DND-41 (cell line): ENCODE results near the gene GATB.

Experiments
- ATAC-seq: fragments of 200-7000 bp; cut with Tn5 transposase; 3 replicates; pipeline ENCODE4 v1.9.1; 2021; ENCODE audit warnings: low read depth; ENCODE audit not compliant: insufficient read depth
- DNase-seq: peaks from one replicate; pipeline ENCODE4 v3.0.0-alpha.2; 2020
- H2AFZ ChIP-seq: 2 replicates; pipeline ENCODE4 v1.6.0; 2012; ENCODE audit warnings: low read depth, low read length
- H3K27ac ChIP-seq: 2 replicates; pipeline ENCODE4 v1.5.1; 2012; ENCODE audit warnings: low read length, inconsistent platforms
- H3K27me3 ChIP-seq: fragments of 200-600 bp; sonication (generic); 2 replicates; pipeline ENCODE4 v1.6.0; 2012; ENCODE audit warnings: low read length, mild to moderate bottlenecking, inconsistent platforms; ENCODE audit not compliant: insufficient read depth, poor library complexity
- H3K36me3 ChIP-seq: 2 replicates; pipeline ENCODE4 v1.5.1; 2012; ENCODE audit warnings: low read length, inconsistent platforms; ENCODE audit not compliant: insufficient read depth
- H3K4me1 ChIP-seq: 2 replicates; pipeline ENCODE4 v1.5.1; 2012; ENCODE audit warnings: mild to moderate bottlenecking, low read length; ENCODE audit not compliant: insufficient read depth
- H3K4me2 ChIP-seq: 2 replicates; pipeline ENCODE4 v1.6.0; 2012; ENCODE audit warnings: mild to moderate bottlenecking, moderate library complexity, low read length, inconsistent platforms; ENCODE audit not compliant: insufficient read depth
- H3K4me3 ChIP-seq, 2 experiments: fragments of 200-600 bp in 1 of 2; shearing (Covaris generic) in 1 of 2; 2 replicates each; pipeline ENCODE4 v1.5.1; 2012 to 2016; ENCODE audit warnings: inconsistent platforms in 2 of 2, low read length in 2 of 2, mild to moderate bottlenecking in 2 of 2, low read depth in 1 of 2, moderate library complexity in 1 of 2
- H3K79me2 ChIP-seq: 2 replicates; pipeline ENCODE4 v1.6.0; 2012; ENCODE audit warnings: low read length, inconsistent platforms; ENCODE audit not compliant: insufficient read depth
- H3K9ac ChIP-seq: 2 replicates; pipeline ENCODE4 v1.6.0; 2012; ENCODE audit warnings: low read depth, mild to moderate bottlenecking, inconsistent platforms, low read length, moderate library complexity
- H3K9me3 ChIP-seq: 2 replicates; pipeline ENCODE4 v1.5.1; 2012; ENCODE audit warnings: low read length, moderate library complexity, mild to moderate bottlenecking, inconsistent platforms; ENCODE audit not compliant: insufficient read depth, severe bottlenecking
- H4K20me1 ChIP-seq: 2 replicates; pipeline ENCODE4 v1.6.0; 2012; ENCODE audit warnings: low read length; ENCODE audit not compliant: insufficient read depth
- EZH2 ChIP-seq: IDR thresholded peaks from 3 replicates; pipeline ENCODE4 v1.6.1; 2012; ENCODE audit warnings: borderline replicate concordance, low read depth, mild to moderate bottlenecking, moderate library complexity, low read length, inconsistent platforms; ENCODE audit not compliant: severe bottlenecking
- TF ChIP-seq, protein P1 (sequence below): IDR thresholded peaks from 2 replicates; pipeline ENCODE4 v1.5.1; 2012; ENCODE audit warnings: borderline replicate concordance, low read length, moderate library complexity, mild to moderate bottlenecking; ENCODE audit not compliant: poor library complexity, severe bottlenecking; ENCODE audit errors: extremely low read depth

Gene GATB

DNA sequence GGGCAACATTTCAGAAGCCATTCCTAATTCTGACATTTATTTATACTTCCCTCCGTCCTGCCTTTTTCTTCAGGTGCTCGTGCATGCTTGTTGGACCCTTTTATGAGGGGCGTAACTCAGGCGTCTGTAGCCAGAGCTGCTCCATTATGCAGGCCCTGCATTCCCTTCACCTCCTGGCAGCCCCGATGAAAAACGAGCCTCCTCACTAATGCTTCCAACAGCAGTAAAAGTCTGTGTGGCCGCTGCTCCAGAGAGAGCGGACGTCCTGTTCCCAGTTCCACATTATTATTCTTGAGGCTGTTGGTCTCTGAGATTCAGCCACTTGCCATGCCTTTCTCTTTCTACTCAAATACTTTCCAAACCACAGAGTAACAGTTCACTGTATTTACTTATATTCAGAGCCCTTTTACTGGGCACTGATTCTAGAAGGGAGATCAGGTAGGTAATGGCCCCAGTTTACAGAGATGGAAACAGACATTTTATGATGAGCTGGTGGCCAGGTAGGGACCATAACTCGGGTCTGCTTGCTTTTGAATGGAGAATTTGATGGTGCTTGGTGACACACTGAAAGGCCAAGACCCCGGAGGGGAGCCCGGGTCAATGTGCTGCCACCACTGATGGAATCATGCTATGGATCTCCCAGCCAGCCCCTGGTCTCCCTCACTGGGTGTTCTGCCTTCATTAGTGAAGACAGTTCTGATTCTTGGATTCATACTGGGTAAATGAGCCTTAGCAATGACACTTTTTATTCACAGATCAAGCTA, 101.0 kb downstream of the GATB start:
- ATAC-seq (no peak), DNase-seq (no peak)
- no peaks in the 10 kb centered on the region for H3K36me3 ChIP-seq
- H3K27me3 ChIP-seq, result no peaks in the 10 kb centered on the region
- H3K4me2 ChIP-seq, result no peak overlapping the region
- H4K20me1 ChIP-seq, result no peaks in the 10 kb centered on the region
- H3K9me3 ChIP-seq, result no peaks in the 10 kb centered on the region
- H3K4me1 ChIP-seq, result peaks cover 15% of the 10 kb centered on the region
- TF ChIP-seq, protein P1, sequence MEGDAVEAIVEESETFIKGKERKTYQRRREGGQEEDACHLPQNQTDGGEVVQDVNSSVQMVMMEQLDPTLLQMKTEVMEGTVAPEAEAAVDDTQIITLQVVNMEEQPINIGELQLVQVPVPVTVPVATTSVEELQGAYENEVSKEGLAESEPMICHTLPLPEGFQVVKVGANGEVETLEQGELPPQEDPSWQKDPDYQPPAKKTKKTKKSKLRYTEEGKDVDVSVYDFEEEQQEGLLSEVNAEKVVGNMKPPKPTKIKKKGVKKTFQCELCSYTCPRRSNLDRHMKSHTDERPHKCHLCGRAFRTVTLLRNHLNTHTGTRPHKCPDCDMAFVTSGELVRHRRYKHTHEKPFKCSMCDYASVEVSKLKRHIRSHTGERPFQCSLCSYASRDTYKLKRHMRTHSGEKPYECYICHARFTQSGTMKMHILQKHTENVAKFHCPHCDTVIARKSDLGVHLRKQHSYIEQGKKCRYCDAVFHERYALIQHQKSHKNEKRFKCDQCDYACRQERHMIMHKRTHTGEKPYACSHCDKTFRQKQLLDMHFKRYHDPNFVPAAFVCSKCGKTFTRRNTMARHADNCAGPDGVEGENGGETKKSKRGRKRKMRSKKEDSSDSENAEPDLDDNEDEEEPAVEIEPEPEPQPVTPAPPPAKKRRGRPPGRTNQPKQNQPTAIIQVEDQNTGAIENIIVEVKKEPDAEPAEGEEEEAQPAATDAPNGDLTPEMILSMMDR, result no peak
- TF ChIP-seq EZH2, result no peak
- H3K27ac ChIP-seq, result peak overlapping the region; percentile 49
- H3K4me3 ChIP-seq, result no peak overlapping the region
- peak overlapping the region; percentile 39; the same call in 1 of the 2 replicates for H2AFZ ChIP-seq
- H3K79me2 ChIP-seq, result no peaks in the 10 kb centered on the region
- H3K9ac ChIP-seq, result no peak overlapping the region; the same call in 1 of the 2 replicates

- H3K9me3 ChIP-seq, result no peaks in the 10 kb centered on the region
- H3K9ac ChIP-seq, result no peak overlapping the region; the same call in 1 of the 2 replicates
- no peaks in the 10 kb centered on the region for H3K36me3 ChIP-seq
- no peak overlapping the region for H3K4me2 ChIP-seq
- H4K20me1 ChIP-seq, result no peaks in the 10 kb centered on the region
- H3K4me1 ChIP-seq, result peaks cover 15% of the 10 kb centered on the region
- ATAC-seq (peak; percentile 93), DNase-seq (peak; percentile 21)
- no peaks in the 10 kb centered on the region for H3K79me2 ChIP-seq
- H2AFZ ChIP-seq, result peak overlapping the region; percentile 39
- TF ChIP-seq EZH2, result no peak
- TF ChIP-seq, protein P1, result no peak
- peak overlapping the region; percentile 49 for H3K27ac ChIP-seq
- no peak overlapping the region for H3K4me3 ChIP-seq
- no peaks in the 10 kb centered on the region for H3K27me3 ChIP-seq
Measured at GRCh38 chr4:151658959-151659600, 101.7 kb downstream of the GATB start.

DNA sequence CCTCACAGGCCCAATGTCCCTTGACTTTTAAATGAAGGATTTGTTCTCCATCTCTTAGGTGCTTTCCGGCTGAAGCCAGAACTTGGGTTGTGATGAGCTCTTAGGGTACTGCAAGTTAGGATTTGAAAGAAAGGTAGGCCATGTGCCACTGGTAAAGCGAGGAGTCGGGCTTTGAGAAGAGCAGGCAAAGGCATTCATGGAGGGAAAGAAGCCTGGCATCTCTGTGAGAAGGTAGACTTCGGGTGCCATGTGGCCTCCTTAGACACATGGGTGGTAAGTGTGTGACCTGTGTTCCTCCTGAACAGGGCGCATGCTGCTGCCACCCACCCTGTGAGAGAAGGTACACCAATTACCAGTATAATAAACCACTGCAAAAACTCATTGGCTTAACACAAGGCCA, 102.9 kb downstream of the GATB start:
- no peak overlapping the region for H3K4me3 ChIP-seq
- H2AFZ ChIP-seq, result peak overlapping the region; percentile 20; the same call in 1 of the 2 replicates
- H3K9ac ChIP-seq, result no peak overlapping the region
- H3K4me1 ChIP-seq, result peaks cover 15% of the 10 kb centered on the region
- H3K36me3 ChIP-seq, result no peaks in the 10 kb centered on the region
- no peak overlapping the region for H3K27ac ChIP-seq
- H3K4me2 ChIP-seq, result no peak overlapping the region
- DNase-seq (no peak), ATAC-seq (no peak)
- no peaks in the 10 kb centered on the region for H3K79me2 ChIP-seq
- TF ChIP-seq EZH2, result no peak
- TF ChIP-seq, protein P1, result no peak
- no peaks in the 10 kb centered on the region for H3K9me3 ChIP-seq
- H4K20me1 ChIP-seq, result no peaks in the 10 kb centered on the region
- no peaks in the 10 kb centered on the region for H3K27me3 ChIP-seq
